Prostate gland (tissue), 2 donors: ENCODE data around the gene PELI3. TPM values are rescaled to one million over a fixed set of nuclear protein-coding genes. Genes with fewer than 3 reads are reported as not detected.

ENCODE experiments used
- DNase-seq: peaks from one replicate; pipeline ENCODE4 v3.0.0-alpha.2; 2019; ENCODE audit warnings: low spot score
- H3K27ac ChIP-seq, 2 donors: fragments of 200-600 bp; sonication (generic); 2 replicates each; pipeline ENCODE4 v1.5.1; 2017 to 2019
- H3K27me3 ChIP-seq: fragments of 200-600 bp; sonication (generic); replicated peaks from 2 replicates; pipeline ENCODE4 v1.5.1; 2019; ENCODE audit not compliant: insufficient read depth
- H3K36me3 ChIP-seq, 2 donors: fragments of 200-600 bp; sonication (generic); 1 replicate in 1 of 2; 2 replicates in 1 of 2; pipeline versions ENCODE4 v1.5.1 to v1.8.1; 2017 to 2019
- H3K4me1 ChIP-seq: fragments of 200-600 bp; sonication (generic); replicated peaks from 2 replicates; pipeline ENCODE4 v1.5.1; 2019
- H3K4me3 ChIP-seq, 2 donors: fragments of 200-600 bp; sonication (generic); 2 replicates each; pipeline ENCODE4 v1.5.1; 2017 to 2019
- H3K9me3 ChIP-seq: fragments of 200-600 bp; sonication (generic); 2 replicates; pipeline ENCODE4 v1.5.1; 2017
- CTCF ChIP-seq, 4 experiments: fragments of 200-600 bp in 2 of 4; fragments of 450-650 bp in 2 of 4; sonication (generic) in 2 of 4; IDR thresholded peaks; 1 replicate in 3 of 4; 2 replicates in 1 of 4; pipeline ENCODE4 v1.5.1; 2016 to 2019; ENCODE audit warnings: antibody characterized with exemption in 4 of 4, mild to moderate bottlenecking in 2 of 4, moderate library complexity in 2 of 4
- POLR2A ChIP-seq: fragments of 450-650 bp; IDR thresholded peaks from one replicate; pipeline ENCODE4 v1.6.1; 2016; ENCODE audit warnings: antibody characterized with exemption, mild to moderate bottlenecking
- POLR2AphosphoS5 ChIP-seq: sonication (generic); formaldehyde crosslinking; IDR thresholded peaks from one replicate; pipeline ENCODE4 v1.6.1; 2017; ENCODE audit warnings: antibody characterized with exemption
- WGBS: methylation state at CpG from one replicate; pipeline ENCODE4 v1.1.5; 2018; 5-methylcytosine and 5-hydroxymethylcytosine counted together
- intact Hi-C: fragments of 100-400 bp; cut with DNase I; formaldehyde crosslinking; loops from one replicate; pipeline ENCODE4 v1.14.2; 2022
- total RNA-seq, 2 donors: library from RNA; depleted of rRNA; stranded (reverse); fragments of >200 nt; gene quantifications; one replicate each; pipeline ENCODE4 v1.1.0, GENCODE V29; 2016

The PELI3 gene
- total RNA-seq, 2 donors from 2014 or later, result 23.9 to 27.0 TPM

GRCh38 chr11:66468691-66469090 is 2.0 kb downstream of the PELI3 start:
- intact Hi-C loops, result no loop called here
- H3K27me3 ChIP-seq, result no peaks in the 10 kb centered on the region
- 94% methylated on average over 6 of the region's 6 CpGs for WGBS
- no peak overlapping the region for H3K4me3 ChIP-seq
- no peaks in the 10 kb centered on the region for H3K9me3 ChIP-seq
- DNase-seq, result no peak
- H3K27ac ChIP-seq, result no peak overlapping the region
- no peaks in the 10 kb centered on the region for H3K36me3 ChIP-seq
- TF ChIP-seq POLR2AphosphoS5 (no peak), POLR2A (no peak), CTCF (IDR thresholded peaks at IDR 0.05) (no peak)
- peaks cover 3% of the 10 kb centered on the region for H3K4me1 ChIP-seq

- no peak for DNase-seq
- Histone ChIP-seq H3K4me1 (peaks cover 3% of the 10 kb centered on the region), H3K27ac (no peak overlapping the region), H3K9me3 (no peaks in the 10 kb centered on the region), H3K27me3 (no peaks in the 10 kb centered on the region), H3K36me3 (no peaks in the 10 kb centered on the region), H3K4me3 (no peak overlapping the region)
- TF ChIP-seq CTCF (IDR thresholded peaks at IDR 0.05) (no peak), POLR2A (no peak)
- 79% methylated on average over 1 of the region's 1 CpG for WGBS
- intact Hi-C loops, result no loop called here
Observed at GRCh38 chr11:66469441-66469840, 2.7 kb downstream of the PELI3 start.

- Histone ChIP-seq H3K9me3 (no peaks in the 10 kb centered on the region), H3K36me3 (no peaks in the 10 kb centered on the region), H3K27ac (no peak overlapping the region), H3K4me1 (peaks cover 3% of the 10 kb centered on the region), H3K4me3 (no peak overlapping the region), H3K27me3 (no peaks in the 10 kb centered on the region)
- no peak for TF ChIP-seq CTCF (IDR thresholded peaks at IDR 0.05)
- TF ChIP-seq POLR2AphosphoS5, result no peak
- TF ChIP-seq POLR2A, result no peak
- intact Hi-C loops, result no loop called here
- WGBS, result 97% methylated on average over 3 of the region's 3 CpGs
- no peak for DNase-seq
Observed at GRCh38 chr11:66470015-66470414, 3.3 kb downstream of the PELI3 start.

GRCh38 chr11:66471142-66471541 is 4.4 kb downstream of the PELI3 start:
- Histone ChIP-seq H3K36me3 (no peaks in the 10 kb centered on the region), H3K27ac (no peak overlapping the region), H3K4me1 (peaks cover 3% of the 10 kb centered on the region), H3K9me3 (no peaks in the 10 kb centered on the region), H3K4me3 (no peak overlapping the region), H3K27me3 (no peaks in the 10 kb centered on the region)
- WGBS, result 90% methylated on average over 16 of the region's 16 CpGs
- TF ChIP-seq POLR2A, result no peak
- no peak for TF ChIP-seq CTCF (IDR thresholded peaks at IDR 0.05)
- TF ChIP-seq POLR2AphosphoS5, result no peak
- DNase-seq, result no peak
- intact Hi-C loops, result no loop called here

GRCh38 chr11:66472054-66472453 is 5.3 kb downstream of the PELI3 start:
- Histone ChIP-seq H3K4me3 (no peak overlapping the region), H3K9me3 (no peaks in the 10 kb centered on the region), H3K27ac (no peak overlapping the region), H3K27me3 (no peaks in the 10 kb centered on the region), H3K4me1 (peaks cover 3% of the 10 kb centered on the region), H3K36me3 (no peaks in the 10 kb centered on the region)
- DNase-seq, result no peak
- WGBS, result 92% methylated on average over 9 of the region's 9 CpGs
- intact Hi-C loops, result no loop called here
- no peak for TF ChIP-seq POLR2A
- no peak for TF ChIP-seq CTCF (IDR thresholded peaks at IDR 0.05)
- no peak for TF ChIP-seq POLR2AphosphoS5
